ENCODE measurements around the gene HAPLN2.

- no peak for TF ChIP-seq CTCF (IDR thresholded peaks at IDR 0.05)
- TF ChIP-seq POLR2A (IDR thresholded peaks at IDR 0.05): no peak
These were observed 36.7 kb upstream of the HAPLN2 start for GRCh38 chr1:156582388-156583017.
